GM12801 (cell line): ENCODE data around the gene RGR.

Experiments
- CTCF ChIP-seq: IDR thresholded peaks from one replicate; pipeline ENCODE4 v1.5.1; 2011; ENCODE audit warnings: control low read depth; ENCODE audit not compliant: insufficient read length; ENCODE audit errors: extremely low read depth

Gene RGR

GRCh38 chr10:84233940-84234339, 10.9 kb upstream of the RGR start:
- no peak for TF ChIP-seq CTCF

GRCh38 chr10:84234479-84234878, 10.4 kb upstream of the RGR start:
- no peak for TF ChIP-seq CTCF

GRCh38 chr10:84235096-84235495, 9.8 kb upstream of the RGR start:
- TF ChIP-seq CTCF = no peak

GRCh38 chr10:84236807-84237198, 8.1 kb upstream of the RGR start:
- TF ChIP-seq CTCF = no peak

GRCh38 chr10:84237199-84238051, 7.4 kb upstream of the RGR start:
- TF ChIP-seq CTCF = no peak

GRCh38 chr10:84238909-84239308, 5.9 kb upstream of the RGR start:
- no peak for TF ChIP-seq CTCF

- no peak for TF ChIP-seq CTCF
Measured at GRCh38 chr10:84241185-84241790, 3.6 kb upstream of the RGR start, which contains the start of gene LRIT1. LRIT1 (minus strand) TSS chr10:84241546; CDS start chr10:84241439, 107 bp downstream.
